RWPE2 (cell line): ENCODE data around the gene PANK3.

ENCODE experiments used
- ATAC-seq: fragments of 200-7000 bp; cut with Tn5 transposase; 3 replicates; pipeline ENCODE4 v1.9.1; 2021; ENCODE audit warnings: low read depth
- DNase-seq: peaks from one replicate; pipeline ENCODE4 v3.0.0-alpha.2; 2020; ENCODE audit warnings: low spot score
- H3K27ac ChIP-seq: fragments of 450-650 bp; 2 replicates; pipeline ENCODE4 v1.5.1; 2017; ENCODE audit warnings: mild to moderate bottlenecking; ENCODE audit not compliant: poor library complexity, severe bottlenecking
- H3K27me3 ChIP-seq: fragments of 250-450 bp; sonication (Bioruptor Pico); 2 replicates; pipeline ENCODE4 v1.5.1; 2021; ENCODE audit warnings: mild to moderate bottlenecking, moderate library complexity; ENCODE audit not compliant: insufficient read depth, poor library complexity, severe bottlenecking
- H3K36me3 ChIP-seq: fragments of 250-450 bp; sonication (Bioruptor Pico); 2 replicates; pipeline ENCODE4 v1.5.1; 2020; ENCODE audit warnings: low read depth, mild to moderate bottlenecking, moderate library complexity
- H3K4me1 ChIP-seq: fragments of 250-450 bp; sonication (Bioruptor Pico); 2 replicates; pipeline ENCODE4 v1.5.1; 2021; ENCODE audit warnings: mild to moderate bottlenecking, moderate library complexity; ENCODE audit not compliant: insufficient read depth, poor library complexity, severe bottlenecking
- H3K4me3 ChIP-seq: fragments of 250-450 bp; sonication (Bioruptor Pico); 2 replicates; pipeline ENCODE4 v1.5.1; 2021; ENCODE audit warnings: mild to moderate bottlenecking, moderate library complexity; ENCODE audit not compliant: severe bottlenecking
- H3K9me3 ChIP-seq: fragments of 250-450 bp; sonication (Bioruptor Pico); 2 replicates; pipeline ENCODE4 v1.5.1; 2021; ENCODE audit warnings: mild to moderate bottlenecking, moderate library complexity; ENCODE audit not compliant: severe bottlenecking
- TF ChIP-seq, protein P1 (sequence below): fragments of 450-650 bp; IDR thresholded peaks from one replicate; pipeline ENCODE4 v1.5.1; 2017; ENCODE audit warnings: mild to moderate bottlenecking, moderate library complexity; ENCODE audit not compliant: poor library complexity, severe bottlenecking

PANK3 gene

GRCh38 chr5:168570490-168571328 is 8.5 kb downstream of the PANK3 start:
- Histone ChIP-seq H3K4me3 (no peak overlapping the region), H3K36me3 (peaks cover 83% of the 10 kb centered on the region), H3K9me3 (no peaks in the 10 kb centered on the region), H3K27ac (no peak overlapping the region), H3K27me3 (no peaks in the 10 kb centered on the region), H3K4me1 (peaks cover 6% of the 10 kb centered on the region)
- no peak for ATAC-seq
- TF ChIP-seq, protein P1, sequence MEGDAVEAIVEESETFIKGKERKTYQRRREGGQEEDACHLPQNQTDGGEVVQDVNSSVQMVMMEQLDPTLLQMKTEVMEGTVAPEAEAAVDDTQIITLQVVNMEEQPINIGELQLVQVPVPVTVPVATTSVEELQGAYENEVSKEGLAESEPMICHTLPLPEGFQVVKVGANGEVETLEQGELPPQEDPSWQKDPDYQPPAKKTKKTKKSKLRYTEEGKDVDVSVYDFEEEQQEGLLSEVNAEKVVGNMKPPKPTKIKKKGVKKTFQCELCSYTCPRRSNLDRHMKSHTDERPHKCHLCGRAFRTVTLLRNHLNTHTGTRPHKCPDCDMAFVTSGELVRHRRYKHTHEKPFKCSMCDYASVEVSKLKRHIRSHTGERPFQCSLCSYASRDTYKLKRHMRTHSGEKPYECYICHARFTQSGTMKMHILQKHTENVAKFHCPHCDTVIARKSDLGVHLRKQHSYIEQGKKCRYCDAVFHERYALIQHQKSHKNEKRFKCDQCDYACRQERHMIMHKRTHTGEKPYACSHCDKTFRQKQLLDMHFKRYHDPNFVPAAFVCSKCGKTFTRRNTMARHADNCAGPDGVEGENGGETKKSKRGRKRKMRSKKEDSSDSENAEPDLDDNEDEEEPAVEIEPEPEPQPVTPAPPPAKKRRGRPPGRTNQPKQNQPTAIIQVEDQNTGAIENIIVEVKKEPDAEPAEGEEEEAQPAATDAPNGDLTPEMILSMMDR: no peak
- DNase-seq: no peak

- H3K4me1 ChIP-seq: peaks cover 6% of the 10 kb centered on the region
- H3K27ac ChIP-seq: no peak overlapping the region
- no peak overlapping the region for H3K4me3 ChIP-seq
- H3K27me3 ChIP-seq: no peaks in the 10 kb centered on the region
- H3K9me3 ChIP-seq: no peaks in the 10 kb centered on the region
- DNase-seq: no peak
- ATAC-seq: no peak
- TF ChIP-seq, protein P1: no peak
- peaks cover 82% of the 10 kb centered on the region for H3K36me3 ChIP-seq
Observed at GRCh38 chr5:168568738-168569137, 10.4 kb downstream of the PANK3 start.

GRCh38 chr5:168563959-168564358 is 15.2 kb downstream of the PANK3 start:
- Histone ChIP-seq H3K27me3 (no peaks in the 10 kb centered on the region), H3K4me1 (no peaks in the 10 kb centered on the region), H3K9me3 (no peaks in the 10 kb centered on the region), H3K36me3 (peaks cover 96% of the 10 kb centered on the region), H3K27ac (no peak overlapping the region), H3K4me3 (no peak overlapping the region)
- no peak for ATAC-seq
- TF ChIP-seq, protein P1: no peak
- DNase-seq: no peak

DNA sequence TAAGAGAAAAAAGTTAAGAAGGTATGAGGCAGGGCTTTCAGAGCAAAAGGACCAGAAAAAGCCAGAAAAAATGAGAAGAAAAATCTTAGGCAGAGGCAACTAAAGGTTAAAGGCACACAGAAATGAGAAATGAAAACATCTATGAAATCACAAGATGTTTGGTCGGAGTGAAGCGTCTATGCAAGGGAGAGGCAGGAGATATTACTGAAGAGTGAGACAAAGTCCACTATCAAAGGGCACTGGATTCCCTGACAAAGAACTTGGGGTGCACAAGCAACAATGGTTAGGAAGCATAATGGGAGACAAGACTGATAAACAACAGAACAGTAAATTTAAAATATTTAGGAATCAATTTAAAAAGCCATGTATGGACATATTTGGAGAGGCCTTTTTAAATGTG is 16.9 kb downstream of the PANK3 start:
- Histone ChIP-seq H3K27me3 (no peaks in the 10 kb centered on the region), H3K4me3 (no peak overlapping the region), H3K9me3 (no peaks in the 10 kb centered on the region), H3K27ac (no peak overlapping the region), H3K36me3 (peaks cover 98% of the 10 kb centered on the region), H3K4me1 (no peaks in the 10 kb centered on the region)
- TF ChIP-seq, protein P1: no peak
- DNase-seq (no peak), ATAC-seq (no peak)

GRCh38 chr5:168557389-168557788 is 21.8 kb downstream of the PANK3 start:
- TF ChIP-seq, protein P1: no peak
- H3K9me3 ChIP-seq: no peaks in the 10 kb centered on the region
- no peak for ATAC-seq
- no peak overlapping the region for H3K4me3 ChIP-seq
- no peaks in the 10 kb centered on the region for H3K4me1 ChIP-seq
- H3K27ac ChIP-seq: no peak overlapping the region
- no peaks in the 10 kb centered on the region for H3K27me3 ChIP-seq
- DNase-seq: no peak
- H3K36me3 ChIP-seq: peaks cover 100% of the 10 kb centered on the region
